ENCODE measurements around the gene KCNJ9. TPM values are rescaled to one million over a fixed set of nuclear protein-coding genes. Genes with fewer than 3 reads are reported as not detected.
A peak's percentile ranks its signal among the peaks of the same experiment; 100 is the strongest.

KCNJ9 gene
- polyA plus RNA-seq, 1 experiment = not detected

DNA sequence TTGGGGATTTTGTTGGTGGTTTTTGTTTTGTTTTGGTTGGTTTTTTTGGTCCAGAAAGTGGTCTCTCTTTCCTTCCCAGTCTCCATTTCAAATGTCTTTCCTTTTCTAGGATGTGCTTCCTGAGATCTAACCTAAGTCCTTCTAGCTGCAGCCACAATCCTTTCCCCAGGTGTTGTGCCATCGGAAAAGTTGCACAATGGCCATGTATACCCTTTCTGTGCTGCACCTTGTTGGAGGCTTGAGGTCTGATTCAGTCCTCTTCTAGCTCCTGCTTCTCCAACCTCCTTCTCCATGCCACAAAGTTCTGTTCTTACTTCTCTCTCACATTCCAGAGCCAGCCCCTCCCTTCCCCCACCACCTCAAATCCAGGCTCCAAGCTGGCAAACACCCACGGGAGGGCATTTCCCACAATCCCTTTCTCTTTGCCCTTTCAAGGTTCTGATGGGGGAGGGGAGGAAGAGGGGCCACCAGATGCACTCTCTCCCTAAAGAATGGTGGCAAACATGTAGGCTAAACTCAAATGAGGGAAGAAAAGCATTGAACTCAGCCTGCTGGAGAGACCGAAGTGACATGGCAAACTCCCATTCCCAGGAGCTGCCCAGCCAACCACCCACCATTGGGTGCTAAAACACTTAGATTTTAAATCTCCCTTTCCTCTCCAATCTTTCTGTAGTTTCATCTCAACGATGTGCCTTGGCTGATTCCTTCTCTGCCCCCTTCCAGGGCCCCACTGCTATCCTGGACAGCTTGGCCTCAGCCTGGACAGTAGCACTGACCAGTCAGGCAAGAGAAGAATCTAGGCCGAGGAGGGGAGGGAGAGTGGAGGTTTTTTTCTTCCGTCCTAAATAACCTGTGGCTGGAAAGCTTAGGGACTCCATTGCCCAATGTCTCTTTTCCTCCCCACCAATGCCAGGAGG lies 14.3 kb upstream of the KCNJ9 start:
- POLR2A ChIA-PET = no interaction called here
- DNase-seq (ENCODE audit: low read depth) = no peak
- Histone ChIP-seq H3K4me3 (ENCODE audit: low read depth, low read length) (no peak overlapping the region), H3K27me3 (ENCODE audit: control insufficient read depth, insufficient read depth, low read length) (peaks cover 45% of the 10 kb centered on the region), H3K36me3 (ENCODE audit: control insufficient read depth, insufficient read depth, low read length) (no peaks in the 10 kb centered on the region)
- CTCF ChIA-PET = interaction anchor here (0.6 to 6.4 kb wide), 8 partner anchors 7 to 185 kb away, joined by 3 to 62 read pairs (median 5); partner anchors contain the start of gene KCNJ9
- TF ChIP-seq CTCF (IDR thresholded peaks at IDR 0.05; ENCODE audit: insufficient read depth, low read depth, low read length) = no peak

GRCh38 chr1:160068225-160068624 lies 13.1 kb upstream of the KCNJ9 start:
- Histone ChIP-seq H3K27me3 (ENCODE audit: control insufficient read depth, insufficient read depth, low read length) (peaks cover 42% of the 10 kb centered on the region), H3K36me3 (ENCODE audit: control insufficient read depth, insufficient read depth, low read length) (no peaks in the 10 kb centered on the region), H3K4me3 (ENCODE audit: low read depth, low read length) (no peak overlapping the region)
- TF ChIP-seq CTCF (IDR thresholded peaks at IDR 0.05; ENCODE audit: insufficient read depth, low read depth, low read length) = no peak
- ChIA-PET CTCF (interaction anchor here (1.2 to 6.4 kb wide), 4 partner anchors 8 to 22 kb away, joined by 3 to 62 read pairs (median 8); partner anchors contain the start of gene KCNJ9), POLR2A (no interaction called here)
- DNase-seq (ENCODE audit: low read depth) = no peak

GRCh38 chr1:160069460-160070231 lies 11.7 kb upstream of the KCNJ9 start, which contains the start of gene KCNJ10:
TSS of gene KCNJ10 (minus strand) at chr1:160070160. CDS start at chr1:160042532, 27,628 bp downstream.
- no peak for DNase-seq (ENCODE audit: low read depth)
- ChIA-PET POLR2A (no interaction called here), CTCF (interaction anchor here (0.7 to 6.4 kb wide), 6 partner anchors 10 to 182 kb away, joined by 3 to 62 read pairs (median 8); partner anchors contain the start of gene KCNJ9)
- Histone ChIP-seq H3K27me3 (ENCODE audit: control insufficient read depth, insufficient read depth, low read length) (peaks cover 35% of the 10 kb centered on the region), H3K4me3 (ENCODE audit: low read depth, low read length) (peak within 1 kb of the TSS; percentile 42), H3K36me3 (ENCODE audit: control insufficient read depth, insufficient read depth, low read length) (no peaks in the 10 kb centered on the region)
- TF ChIP-seq CTCF (IDR thresholded peaks at IDR 0.05; ENCODE audit: insufficient read depth, low read depth, low read length) = no peak

DNA sequence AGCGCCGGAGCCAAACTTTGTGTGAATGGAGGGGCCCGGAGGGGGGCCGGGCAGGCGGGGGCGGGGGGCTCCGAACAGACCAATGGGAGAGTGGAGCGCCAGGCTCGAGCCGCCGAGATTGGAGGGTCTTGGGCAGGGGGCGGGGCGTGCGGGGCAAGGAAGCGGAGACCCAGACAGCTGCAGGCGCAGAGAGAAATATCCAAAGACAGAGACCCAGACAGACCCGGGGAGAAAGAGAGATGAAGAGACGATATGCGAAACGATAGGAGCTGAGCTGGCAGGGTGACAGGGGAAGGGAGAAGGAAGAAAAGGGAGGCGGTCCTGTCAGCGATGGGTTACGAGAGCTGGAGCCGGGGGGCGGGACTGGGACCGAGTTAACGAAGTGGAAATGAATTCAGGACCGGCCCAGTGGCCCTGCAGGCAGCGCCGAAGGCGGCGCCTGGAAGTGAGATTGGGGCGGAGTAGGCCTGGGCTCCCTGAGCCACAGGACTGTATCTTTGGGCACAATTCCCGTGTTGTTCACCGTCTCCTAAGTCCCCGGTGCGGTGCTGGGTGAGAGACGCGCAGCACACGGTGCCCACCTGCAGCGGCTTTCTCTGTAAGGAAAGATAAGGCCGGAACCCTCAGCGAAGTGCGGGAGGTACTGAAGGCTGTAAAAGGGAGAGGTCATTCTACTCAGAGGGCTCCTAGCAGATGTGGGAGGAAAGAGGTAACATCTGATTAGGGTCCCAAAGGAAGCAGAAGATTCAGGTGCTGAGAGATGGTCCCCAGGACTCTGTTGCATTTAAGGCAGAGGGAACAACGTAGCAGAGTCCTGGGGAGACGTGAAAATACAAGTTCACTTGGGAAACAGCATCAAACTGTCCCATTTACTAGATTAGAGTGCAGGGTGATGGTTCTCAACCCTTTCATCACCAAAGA lies 10.8 kb upstream of the KCNJ9 start:
- 0 out of 2 replicates have a peak, but pooled peaks have one; percentile 4 for TF ChIP-seq CTCF (IDR thresholded peaks at IDR 0.05; ENCODE audit: insufficient read depth, low read depth, low read length)
- Histone ChIP-seq H3K4me3 (ENCODE audit: low read depth, low read length) (peak overlapping the region; percentile 42), H3K27me3 (ENCODE audit: control insufficient read depth, insufficient read depth, low read length) (peaks cover 33% of the 10 kb centered on the region), H3K36me3 (ENCODE audit: control insufficient read depth, insufficient read depth, low read length) (no peaks in the 10 kb centered on the region)
- POLR2A ChIA-PET = no interaction called here
- CTCF ChIA-PET = interaction anchor here (0.7 to 6.4 kb wide), 7 partner anchors 9 to 182 kb away, joined by 3 to 62 read pairs (median 5); partner anchors contain the start of gene KCNJ9
- DNase-seq (ENCODE audit: low read depth) = no peak

All from BJ (cell line).